Tibial nerve (tissue), 4 donors: ENCODE data around the gene TCF25. TPM values are rescaled to one million over a fixed set of nuclear protein-coding genes. Genes with fewer than 3 reads are reported as not detected.

Experiments
- DNase-seq, 2 donors: peaks; one replicate each; pipeline ENCODE4 v3.0.0-alpha.2; 2019; ENCODE audit warnings: low spot score in 2 of 2
- H3K27ac ChIP-seq, 4 donors: fragments of 200-600 bp; sonication (generic) in 3 of 4; one replicate each; pipeline ENCODE4 v1.5.1; 2017 to 2019; ENCODE audit warnings: mild to moderate bottlenecking in 1 of 4
- H3K27me3 ChIP-seq, 2 donors: fragments of 200-600 bp; sonication (generic) in 1 of 2; one replicate each; pipeline versions ENCODE4 v1.5.1 to v1.6.0; 2017 to 2019
- H3K36me3 ChIP-seq, 3 donors: fragments of 200-600 bp; sonication (generic); one replicate each; pipeline ENCODE4 v1.5.1; 2018 to 2019
- H3K4me1 ChIP-seq, 4 donors: fragments of 200-600 bp; sonication (generic) in 3 of 4; one replicate each; pipeline ENCODE4 v1.5.1; 2017 to 2019
- H3K4me3 ChIP-seq, 4 donors: fragments of 200-600 bp; sonication (generic) in 3 of 4; one replicate each; pipeline ENCODE4 v1.5.1; 2017 to 2019; ENCODE audit warnings: mild to moderate bottlenecking in 1 of 4, moderate library complexity in 1 of 4
- H3K9me3 ChIP-seq, 4 donors: fragments of 200-600 bp; sonication (generic) in 3 of 4; one replicate each; pipeline ENCODE4 v1.5.1; 2017 to 2019
- CTCF ChIP-seq, 5 experiments: fragments of 200-600 bp in 3 of 5; fragments of 450-650 bp in 2 of 5; sonication (generic) in 3 of 5; IDR thresholded peaks; one replicate each; pipeline ENCODE4 v1.5.1; 2016 to 2019; ENCODE audit warnings: antibody characterized with exemption in 5 of 5, mild to moderate bottlenecking in 3 of 5, moderate library complexity in 2 of 5
- EP300 ChIP-seq, 2 donors: sonication (generic); formaldehyde crosslinking; IDR thresholded peaks; one replicate each; pipeline ENCODE4 v1.6.1; 2017; ENCODE audit warnings: antibody characterized with exemption in 2 of 2, mild to moderate bottlenecking in 1 of 2
- POLR2A ChIP-seq, 2 donors: fragments of 450-650 bp; IDR thresholded peaks; one replicate each; pipeline ENCODE4 v1.6.1; 2017; ENCODE audit warnings: antibody characterized with exemption in 2 of 2, mild to moderate bottlenecking in 2 of 2, moderate library complexity in 2 of 2
- whole genome bisulfite sequencing, 2 donors: methylation state at CpG; one replicate each; pipeline ENCODE4 v1.1.5; 2018; 5-methylcytosine and 5-hydroxymethylcytosine counted together
- total RNA-seq, 4 donors: library from RNA; depleted of rRNA; stranded (reverse); fragments of >200 nt; gene quantifications; one replicate each; pipeline ENCODE4 v1.1.0, GENCODE V29; 2016

Gene TCF25
- total RNA-seq, 4 donors from 2014 or later: 181 to 350 (median 290) TPM

GRCh38 chr16:89837014-89837546 is 36.3 kb upstream of the TCF25 start:
- Histone ChIP-seq H3K36me3 (no peaks in the 10 kb centered on the region), H3K27me3 (peaks cover 0 to 5% of the 10 kb centered on the region in 2 donors), H3K4me3 (no peak overlapping the region), H3K9me3 (no peaks in the 10 kb centered on the region), H3K27ac (peak overlapping the region in 1 of 4 donors; percentile 34), H3K4me1 (peaks cover 0 to 13% (median 3%) of the 10 kb centered on the region in 4 donors)
- no peak for TF ChIP-seq EP300 (IDR thresholded peaks at IDR 0.05)
- TF ChIP-seq CTCF (IDR thresholded peaks at IDR 0.05): no peak
- TF ChIP-seq POLR2A (IDR thresholded peaks at IDR 0.05): no peak
- no peak for DNase-seq
- 77 to 79% methylated on average over 9 to 16 of the region's 17 CpGs for WGBS, 2 donors

DNA sequence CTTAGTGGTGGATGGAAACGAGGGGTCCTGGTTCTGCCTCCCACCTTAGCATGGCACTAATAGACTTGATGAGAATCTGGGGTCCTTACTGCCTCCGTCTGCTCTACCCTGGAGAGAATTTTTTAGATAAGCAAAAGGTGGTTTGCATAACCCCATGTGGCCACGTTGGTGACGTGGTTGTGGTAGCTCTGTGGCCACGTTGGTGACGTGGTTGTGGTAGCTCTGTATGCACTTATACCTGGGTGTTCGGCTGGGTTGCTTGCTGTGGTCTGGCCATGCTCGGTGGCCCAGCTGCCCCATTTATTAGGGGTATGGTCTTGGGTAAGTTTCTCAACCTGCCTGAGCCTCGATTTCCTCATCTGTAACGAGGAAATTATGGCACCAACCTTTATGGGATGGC is 32.1 kb upstream of the TCF25 start:
- H3K27me3 ChIP-seq: peaks cover 0 to 5% of the 10 kb centered on the region in 2 donors
- no peaks in the 10 kb centered on the region for H3K9me3 ChIP-seq
- no peak for DNase-seq
- no peaks in the 10 kb centered on the region for H3K36me3 ChIP-seq
- no peak for TF ChIP-seq POLR2A (IDR thresholded peaks at IDR 0.05)
- TF ChIP-seq CTCF (IDR thresholded peaks at IDR 0.05): no peak
- WGBS, 2 donors: 85 to 88% methylated on average over 9 to 10 of the region's 10 CpGs
- peaks cover 0 to 13% (median 3%) of the 10 kb centered on the region in 4 donors for H3K4me1 ChIP-seq
- no peak overlapping the region for H3K27ac ChIP-seq
- H3K4me3 ChIP-seq: no peak overlapping the region

DNA sequence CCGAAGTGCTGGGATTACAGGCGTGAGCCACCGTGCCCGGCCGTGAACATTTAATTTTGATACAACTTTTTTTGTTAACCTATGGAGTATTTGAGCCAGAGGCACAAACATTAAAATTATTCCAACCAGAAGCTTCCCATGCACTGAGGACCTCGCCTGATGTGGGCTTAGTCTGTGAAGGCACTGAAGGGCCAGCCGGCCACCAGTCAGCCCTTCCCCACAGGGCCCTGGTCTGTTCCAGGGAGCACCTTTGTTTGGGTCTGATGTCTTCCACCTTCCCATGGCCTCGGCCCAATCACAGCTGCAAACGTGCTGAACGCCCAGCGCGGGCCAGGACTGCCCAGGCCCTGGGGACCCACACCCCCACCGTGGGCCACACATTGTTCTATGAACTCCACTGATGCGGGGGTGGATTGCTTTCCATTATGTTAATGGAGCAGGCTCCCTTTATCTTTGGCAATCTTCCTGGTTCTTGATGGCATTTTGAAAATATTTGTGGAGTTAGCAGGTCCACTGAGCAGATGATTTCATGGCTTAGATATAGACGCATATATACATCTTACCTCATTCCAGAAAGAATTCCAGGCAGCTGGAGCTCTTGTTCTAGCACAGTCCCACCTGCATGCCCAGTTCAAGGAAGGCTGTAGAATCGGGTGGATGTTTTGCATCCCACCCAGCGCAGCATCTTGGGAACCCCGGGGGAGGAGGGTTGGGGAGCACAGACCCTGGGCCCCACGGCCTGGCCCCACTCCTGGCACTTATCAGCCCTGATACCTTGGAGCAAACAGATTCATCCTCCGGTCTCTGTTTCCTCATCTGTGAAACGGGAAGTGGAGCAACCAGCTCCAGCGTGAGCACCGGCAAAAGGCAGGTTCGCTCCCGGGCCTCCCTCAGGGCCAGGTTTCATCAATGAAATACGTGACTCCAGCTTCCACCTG is 30.7 kb upstream of the TCF25 start:
- Histone ChIP-seq H3K36me3 (no peaks in the 10 kb centered on the region), H3K9me3 (no peaks in the 10 kb centered on the region), H3K27me3 (peaks cover 0 to 5% of the 10 kb centered on the region in 2 donors), H3K4me3 (no peak overlapping the region), H3K27ac (no peak overlapping the region), H3K4me1 (peaks cover 0 to 8% (median under 1%) of the 10 kb centered on the region in 4 donors)
- no peak for DNase-seq
- 51 to 61% methylated on average over 26 of the region's 26 CpGs for WGBS, 2 donors
- no peak for TF ChIP-seq CTCF (IDR thresholded peaks at IDR 0.05)
- TF ChIP-seq EP300 (IDR thresholded peaks at IDR 0.05): no peak
- TF ChIP-seq POLR2A (IDR thresholded peaks at IDR 0.05): no peak

- Histone ChIP-seq H3K36me3 (no peaks in the 10 kb centered on the region), H3K9me3 (no peaks in the 10 kb centered on the region), H3K4me1 (peaks cover 0 to under 1% (median 0%) of the 10 kb centered on the region in 4 donors), H3K4me3 (no peak overlapping the region), H3K27ac (no peak overlapping the region), H3K27me3 (peaks cover 0 to 5% of the 10 kb centered on the region in 2 donors)
- TF ChIP-seq CTCF (IDR thresholded peaks at IDR 0.05): no peak
- no peak for TF ChIP-seq EP300 (IDR thresholded peaks at IDR 0.05)
- TF ChIP-seq POLR2A (IDR thresholded peaks at IDR 0.05): no peak
- DNase-seq: no peak
- WGBS, 2 donors: 77 to 82% methylated on average over 18 to 20 of the region's 20 CpGs
Measured at GRCh38 chr16:89843409-89844350, 29.7 kb upstream of the TCF25 start.
